Mesendoderm (in vitro differentiated cells): ENCODE measurements around the gene RNF144A.
"Not testable (repeated sequence)": the region's sequence is repeated elsewhere in the genome, so short reads cannot be mapped to it uniquely, and the experiment has no call there.

Experiments
- DNase-seq: peaks from one replicate; pipeline ENCODE4 v3.0.0; 2013
- H2AK5ac ChIP-seq: 2 replicates; pipeline ENCODE4 v1.6.1; 2013; ENCODE audit warnings: low read length, inconsistent platforms
- H2BK120ac ChIP-seq: 2 replicates; pipeline ENCODE4 v1.6.1; 2013; ENCODE audit warnings: low read depth, mild to moderate bottlenecking, low read length, moderate library complexity, mixed read lengths
- H2BK15ac ChIP-seq: replicated peaks from 2 replicates; pipeline ENCODE4 v1.6.1; 2013; ENCODE audit warnings: low read depth, mild to moderate bottlenecking, moderate library complexity
- H2BK5ac ChIP-seq: 2 replicates; pipeline ENCODE4 v1.6.1; 2013; ENCODE audit warnings: low read length, inconsistent platforms
- H3K18ac ChIP-seq: 2 replicates; pipeline ENCODE4 v1.6.1; 2013; ENCODE audit warnings: mild to moderate bottlenecking, low read length, mixed read lengths
- H3K23ac ChIP-seq: one replicate; pipeline ENCODE4 v1.6.1; 2013; ENCODE audit warnings: low read length
- H3K27ac ChIP-seq: 2 replicates; pipeline ENCODE4 v1.5.1; 2013; ENCODE audit warnings: low read depth, mild to moderate bottlenecking, inconsistent platforms, low read length, moderate library complexity
- H3K27me3 ChIP-seq: 2 replicates; pipeline ENCODE4 v1.6.1; 2013; ENCODE audit warnings: low read length, control low read depth, mild to moderate bottlenecking, inconsistent platforms; ENCODE audit not compliant: insufficient read depth, poor library complexity
- H3K36me3 ChIP-seq: 2 replicates; pipeline ENCODE4 v1.6.1; 2013; ENCODE audit warnings: low read length, inconsistent platforms; ENCODE audit not compliant: control insufficient read depth, insufficient read depth
- H3K4ac ChIP-seq: one replicate; pipeline ENCODE4 v1.6.1; 2013; ENCODE audit warnings: low read depth, mild to moderate bottlenecking, low read length, moderate library complexity
- H3K4me1 ChIP-seq: 2 replicates; pipeline ENCODE4 v1.6.1; 2013; ENCODE audit warnings: low read depth, low read length, inconsistent platforms; ENCODE audit not compliant: control insufficient read depth
- H3K4me2 ChIP-seq: 2 replicates; pipeline ENCODE4 v1.6.1; 2013; ENCODE audit warnings: low read length
- H3K4me3 ChIP-seq: 2 replicates; pipeline ENCODE4 v1.5.1; 2013; ENCODE audit warnings: mild to moderate bottlenecking, low read length
- H3K56ac ChIP-seq: one replicate; pipeline ENCODE4 v1.6.1; 2013; ENCODE audit warnings: low read length
- H3K79me1 ChIP-seq: 2 replicates; pipeline ENCODE4 v1.6.1; 2013; ENCODE audit warnings: low read length, inconsistent platforms
- H3K79me2 ChIP-seq: 2 replicates; pipeline ENCODE4 v1.6.1; 2013; ENCODE audit warnings: mild to moderate bottlenecking, low read length; ENCODE audit not compliant: control insufficient read depth, insufficient read depth
- H3K9ac ChIP-seq: 2 replicates; pipeline ENCODE4 v1.6.1; 2013; ENCODE audit warnings: low read length, inconsistent platforms
- H4K5ac ChIP-seq: one replicate; pipeline ENCODE4 v1.6.1; 2013; ENCODE audit warnings: low read length
- H4K8ac ChIP-seq: one replicate; pipeline ENCODE4 v1.6.1; 2013; ENCODE audit warnings: low read depth, mild to moderate bottlenecking, control low read depth, low read length, moderate library complexity
- WGBS: extraction: QIAGEN DNeasy Blood & Tissue Kit; methylation state at CpG from one replicate; pipeline ENCODE4 v1.1.7; 2013; ENCODE audit warnings: low lambda C conversion rate, missing lambda C conversion rate; ENCODE audit not compliant: insufficient coverage; ENCODE audit errors: extremely low coverage; 5-methylcytosine and 5-hydroxymethylcytosine counted together

The RNF144A gene

DNA sequence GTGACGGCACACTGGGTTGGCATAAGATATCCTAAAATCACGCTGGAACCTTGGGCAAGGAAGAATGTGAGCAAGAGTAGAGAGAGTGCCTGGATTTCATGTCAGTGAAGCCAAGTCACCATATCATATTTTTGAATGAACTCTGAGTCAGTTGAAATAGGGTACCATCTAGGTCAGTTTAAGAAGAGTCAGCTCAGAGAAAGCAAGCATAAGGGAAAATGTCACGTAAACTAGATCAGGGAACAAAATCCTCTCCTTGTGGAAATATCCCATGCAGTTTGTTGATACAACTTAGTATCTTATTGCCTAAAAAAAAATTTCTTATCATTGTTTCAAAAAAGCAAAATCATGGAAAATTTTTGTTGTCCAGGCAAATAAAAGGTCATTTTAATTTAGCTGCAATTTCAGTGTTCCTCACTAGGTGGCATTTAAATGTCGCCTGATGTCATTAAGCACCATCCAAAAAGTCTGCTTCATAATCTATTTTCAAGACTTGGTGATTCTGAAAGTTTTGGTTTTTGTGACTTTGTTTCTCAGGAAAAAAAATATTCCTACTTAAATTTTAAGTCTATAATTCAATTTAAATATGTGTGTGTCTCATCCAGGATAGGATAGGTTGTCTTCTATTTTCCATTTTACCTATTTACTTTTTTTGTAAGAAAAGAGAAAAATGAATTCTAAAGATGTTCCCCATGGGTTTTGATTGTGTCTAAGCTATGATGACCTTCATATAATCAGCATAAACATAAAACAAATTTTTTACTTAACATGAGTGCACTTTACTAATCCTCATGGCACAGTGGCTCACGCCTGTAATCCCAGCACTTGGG, 20.1 kb upstream of the RNF144A start:
- Histone ChIP-seq H2AK5ac (no peak overlapping the region), H2BK15ac (no peak overlapping the region), H3K4me1 (no peaks in the 10 kb centered on the region), H3K4me3 (no peak overlapping the region), H3K56ac (no peak overlapping the region), H3K23ac (no peak overlapping the region), H4K5ac (no peak overlapping the region), H3K9ac (no peak overlapping the region), H3K18ac (no peak overlapping the region), H3K27ac (no peak overlapping the region), H4K8ac (no peak overlapping the region), H3K4ac (no peak overlapping the region), H2BK120ac (no peak overlapping the region), H3K36me3 (no peaks in the 10 kb centered on the region), H3K79me2 (no peaks in the 10 kb centered on the region), H3K4me2 (no peak overlapping the region), H3K79me1 (no peaks in the 10 kb centered on the region), H3K27me3 (no peaks in the 10 kb centered on the region), H2BK5ac (no peak overlapping the region)
- WGBS = no CpG with 5 or more reads among the region's 5 CpGs
- peak; percentile 29 for DNase-seq

DNA sequence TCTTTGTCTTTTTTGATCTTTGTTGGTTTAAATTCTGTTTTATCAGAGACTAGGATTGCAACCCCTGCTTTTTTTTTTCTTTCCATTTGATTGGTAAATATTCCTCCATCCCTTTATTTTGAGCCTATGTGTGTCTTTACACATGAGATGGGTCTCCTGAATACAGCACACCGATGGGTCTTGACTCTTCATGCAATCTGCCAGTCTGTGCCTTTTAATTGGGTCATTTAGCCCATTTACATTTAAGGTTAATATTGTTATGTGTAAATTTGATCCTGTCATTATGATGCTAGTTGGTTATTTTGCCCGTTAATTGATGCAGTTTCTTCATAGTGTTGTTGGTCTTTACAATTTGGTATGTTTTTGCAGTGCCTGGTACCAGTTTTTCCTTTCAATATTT, 14.6 kb upstream of the RNF144A start:
- not testable (repeated sequence) for H3K36me3 ChIP-seq, H3K4ac ChIP-seq, H4K8ac ChIP-seq, H3K27me3 ChIP-seq, H4K5ac ChIP-seq, H3K79me2 ChIP-seq, H2BK5ac ChIP-seq, H2BK120ac ChIP-seq, H3K56ac ChIP-seq, H3K9ac ChIP-seq, H3K4me2 ChIP-seq, H3K4me1 ChIP-seq, H3K18ac ChIP-seq, H2BK15ac ChIP-seq, H2AK5ac ChIP-seq, H3K23ac ChIP-seq, H3K79me1 ChIP-seq, DNase-seq, H3K27ac ChIP-seq, H3K4me3 ChIP-seq
- no CpG with 5 or more reads among the region's 2 CpGs for WGBS

DNA sequence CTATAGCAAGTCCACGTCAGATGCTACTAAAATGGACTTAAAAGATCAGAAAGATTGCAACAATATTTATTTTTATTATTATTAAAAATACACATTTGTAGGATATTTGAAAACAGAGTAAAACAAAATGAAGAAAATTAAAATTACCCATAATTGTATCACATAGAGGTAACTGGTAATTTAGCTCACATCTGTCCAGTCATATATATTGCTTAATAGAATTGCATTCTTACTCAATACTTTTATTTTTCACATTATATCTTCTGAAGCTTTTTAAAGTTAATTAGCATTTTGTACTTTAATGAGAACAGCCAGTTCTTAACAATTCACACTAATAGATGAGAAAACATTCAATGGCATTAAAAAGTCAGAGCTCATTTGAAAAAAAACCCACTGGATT, 11.5 kb upstream of the RNF144A start:
- Histone ChIP-seq H3K56ac (no peak overlapping the region), H2BK15ac (no peak overlapping the region), H3K79me2 (no peaks in the 10 kb centered on the region), H3K9ac (no peak overlapping the region), H2BK120ac (no peak overlapping the region), H3K36me3 (no peaks in the 10 kb centered on the region), H2AK5ac (no peak overlapping the region), H3K79me1 (no peaks in the 10 kb centered on the region), H3K27ac (no peak overlapping the region), H3K4me1 (no peaks in the 10 kb centered on the region), H3K18ac (no peak overlapping the region), H3K4me2 (no peak overlapping the region), H4K8ac (no peak overlapping the region), H3K27me3 (no peaks in the 10 kb centered on the region), H3K4me3 (no peak overlapping the region), H4K5ac (no peak overlapping the region), H2BK5ac (no peak overlapping the region), H3K23ac (no peak overlapping the region), H3K4ac (no peak overlapping the region)
- no peak for DNase-seq
- no CpG with 5 or more reads among the region's 1 CpG for WGBS

DNA sequence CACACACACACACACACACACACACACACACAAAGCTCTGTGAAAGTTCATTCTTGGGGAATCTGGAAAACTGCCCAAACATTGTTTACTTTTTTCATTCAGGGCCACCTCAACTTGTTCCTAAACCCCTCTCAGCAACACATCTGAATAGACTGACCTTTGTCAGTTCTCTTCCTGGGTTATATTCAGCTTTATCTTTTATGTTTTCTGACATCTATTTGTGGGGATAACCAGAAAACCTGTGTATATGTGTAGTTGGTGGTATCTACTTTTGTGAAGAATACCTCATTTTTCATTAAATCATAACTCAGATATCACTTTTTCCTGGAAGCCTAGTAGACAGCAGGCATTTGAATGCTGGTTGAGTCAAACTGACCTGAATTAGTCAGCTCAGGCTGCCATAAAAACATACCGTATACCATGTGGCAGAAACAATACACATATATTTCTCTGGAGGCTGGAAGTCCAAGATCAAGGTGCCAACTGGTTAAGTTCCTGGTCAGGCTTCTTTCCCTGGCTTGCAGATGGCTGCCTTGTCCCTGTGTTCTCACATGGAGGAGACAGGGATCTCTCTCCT, 11.0 kb upstream of the RNF144A start:
- no peak overlapping the region for H2AK5ac ChIP-seq
- no peak for DNase-seq
- no peak overlapping the region for H2BK15ac ChIP-seq
- H4K8ac ChIP-seq = no peak overlapping the region
- H3K23ac ChIP-seq = no peak overlapping the region
- WGBS = no CpG with 5 or more reads among the region's 1 CpG
- no peaks in the 10 kb centered on the region for H3K36me3 ChIP-seq
- no peaks in the 10 kb centered on the region for H3K27me3 ChIP-seq
- no peaks in the 10 kb centered on the region for H3K4me1 ChIP-seq
- no peak overlapping the region for H2BK120ac ChIP-seq
- no peak overlapping the region for H3K9ac ChIP-seq
- H2BK5ac ChIP-seq = no peak overlapping the region
- H3K4ac ChIP-seq = no peak overlapping the region
- no peak overlapping the region for H3K18ac ChIP-seq
- no peak overlapping the region for H3K56ac ChIP-seq
- H3K79me2 ChIP-seq = no peaks in the 10 kb centered on the region
- H3K79me1 ChIP-seq = no peaks in the 10 kb centered on the region
- no peak overlapping the region for H3K27ac ChIP-seq
- H4K5ac ChIP-seq = no peak overlapping the region
- no peak overlapping the region for H3K4me2 ChIP-seq
- H3K4me3 ChIP-seq = no peak overlapping the region

DNA sequence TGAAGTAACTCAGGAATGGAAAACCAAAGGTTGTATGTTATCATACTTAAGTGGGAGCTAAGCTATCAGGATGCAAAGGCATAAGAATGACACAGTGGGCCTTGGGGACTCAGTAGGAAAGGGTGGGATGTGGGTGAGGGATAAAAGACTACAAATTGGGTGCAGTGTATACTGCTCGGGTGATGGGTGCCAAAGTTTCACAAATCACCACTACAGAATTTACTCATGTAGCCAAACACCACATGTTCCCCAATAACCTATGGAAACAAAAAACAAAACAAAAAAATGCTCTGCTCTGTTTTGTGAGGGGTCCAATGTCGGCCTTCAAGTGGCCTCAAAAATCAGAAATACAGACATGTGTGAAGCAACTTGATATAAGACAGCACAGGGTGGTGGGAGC, 8.9 kb upstream of the RNF144A start:
- H3K36me3 ChIP-seq = no peaks in the 10 kb centered on the region

More for the DNA sequence above, 8.9 kb upstream of the RNF144A start:
- H3K9ac ChIP-seq = no peak overlapping the region
- H2BK120ac ChIP-seq = no peak overlapping the region
- no peak overlapping the region for H3K18ac ChIP-seq
- no peaks in the 10 kb centered on the region for H3K27me3 ChIP-seq
- no peaks in the 10 kb centered on the region for H3K79me1 ChIP-seq
- DNase-seq = no peak
- no peak overlapping the region for H3K27ac ChIP-seq
- H2BK5ac ChIP-seq = no peak overlapping the region
- no peak overlapping the region for H3K23ac ChIP-seq
- H3K56ac ChIP-seq = no peak overlapping the region
- H3K79me2 ChIP-seq = no peaks in the 10 kb centered on the region
- H4K5ac ChIP-seq = no peak overlapping the region
- H3K4ac ChIP-seq = no peak overlapping the region
- no CpG with 5 or more reads among the region's 2 CpGs for WGBS
- H2AK5ac ChIP-seq = no peak overlapping the region
- no peak overlapping the region for H4K8ac ChIP-seq
- H3K4me1 ChIP-seq = no peaks in the 10 kb centered on the region
- H2BK15ac ChIP-seq = no peak overlapping the region
- no peak overlapping the region for H3K4me2 ChIP-seq
- H3K4me3 ChIP-seq = no peak overlapping the region
